HL-60 (cell line): Measurements from ENCODE around the gene RGS8.

Experiments
- GABPA ChIP-seq: IDR thresholded peaks from 2 replicates; pipeline ENCODE4 v1.6.1; 2012; ENCODE audit warnings: low read depth
- TF ChIP-seq, protein P1 (sequence below): IDR thresholded peaks from one replicate; pipeline ENCODE4 v1.5.1; 2011; ENCODE audit warnings: low read length, control low read depth, inconsistent platforms; ENCODE audit not compliant: insufficient read depth
- TF ChIP-seq, protein P2 (sequence below): IDR thresholded peaks from 2 replicates; pipeline ENCODE4 v1.6.1; 2012; ENCODE audit warnings: low read depth; ENCODE audit not compliant: insufficient replicate concordance

DNA sequence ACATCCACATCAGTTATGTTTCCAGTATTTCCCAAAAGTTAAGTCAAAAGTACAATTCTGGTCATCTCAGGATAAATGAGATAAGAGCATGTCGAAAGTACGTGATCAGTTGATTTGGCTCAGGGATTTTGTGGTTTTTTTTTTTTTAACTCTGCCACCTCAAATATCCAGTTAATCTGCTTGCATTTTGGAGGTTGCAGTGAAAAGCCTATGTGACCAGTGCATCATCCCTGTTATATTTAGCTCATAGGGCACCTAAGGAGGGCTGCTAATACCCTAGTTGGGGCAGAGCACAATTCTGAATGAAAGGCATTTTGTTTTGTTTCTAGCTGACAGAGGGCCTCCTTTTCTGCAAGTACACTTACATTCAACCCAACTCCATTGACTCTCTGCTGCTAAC is 48.5 kb downstream of the RGS8 start:
- TF ChIP-seq, protein P1, sequence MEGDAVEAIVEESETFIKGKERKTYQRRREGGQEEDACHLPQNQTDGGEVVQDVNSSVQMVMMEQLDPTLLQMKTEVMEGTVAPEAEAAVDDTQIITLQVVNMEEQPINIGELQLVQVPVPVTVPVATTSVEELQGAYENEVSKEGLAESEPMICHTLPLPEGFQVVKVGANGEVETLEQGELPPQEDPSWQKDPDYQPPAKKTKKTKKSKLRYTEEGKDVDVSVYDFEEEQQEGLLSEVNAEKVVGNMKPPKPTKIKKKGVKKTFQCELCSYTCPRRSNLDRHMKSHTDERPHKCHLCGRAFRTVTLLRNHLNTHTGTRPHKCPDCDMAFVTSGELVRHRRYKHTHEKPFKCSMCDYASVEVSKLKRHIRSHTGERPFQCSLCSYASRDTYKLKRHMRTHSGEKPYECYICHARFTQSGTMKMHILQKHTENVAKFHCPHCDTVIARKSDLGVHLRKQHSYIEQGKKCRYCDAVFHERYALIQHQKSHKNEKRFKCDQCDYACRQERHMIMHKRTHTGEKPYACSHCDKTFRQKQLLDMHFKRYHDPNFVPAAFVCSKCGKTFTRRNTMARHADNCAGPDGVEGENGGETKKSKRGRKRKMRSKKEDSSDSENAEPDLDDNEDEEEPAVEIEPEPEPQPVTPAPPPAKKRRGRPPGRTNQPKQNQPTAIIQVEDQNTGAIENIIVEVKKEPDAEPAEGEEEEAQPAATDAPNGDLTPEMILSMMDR = no peak
- TF ChIP-seq, protein P2, sequence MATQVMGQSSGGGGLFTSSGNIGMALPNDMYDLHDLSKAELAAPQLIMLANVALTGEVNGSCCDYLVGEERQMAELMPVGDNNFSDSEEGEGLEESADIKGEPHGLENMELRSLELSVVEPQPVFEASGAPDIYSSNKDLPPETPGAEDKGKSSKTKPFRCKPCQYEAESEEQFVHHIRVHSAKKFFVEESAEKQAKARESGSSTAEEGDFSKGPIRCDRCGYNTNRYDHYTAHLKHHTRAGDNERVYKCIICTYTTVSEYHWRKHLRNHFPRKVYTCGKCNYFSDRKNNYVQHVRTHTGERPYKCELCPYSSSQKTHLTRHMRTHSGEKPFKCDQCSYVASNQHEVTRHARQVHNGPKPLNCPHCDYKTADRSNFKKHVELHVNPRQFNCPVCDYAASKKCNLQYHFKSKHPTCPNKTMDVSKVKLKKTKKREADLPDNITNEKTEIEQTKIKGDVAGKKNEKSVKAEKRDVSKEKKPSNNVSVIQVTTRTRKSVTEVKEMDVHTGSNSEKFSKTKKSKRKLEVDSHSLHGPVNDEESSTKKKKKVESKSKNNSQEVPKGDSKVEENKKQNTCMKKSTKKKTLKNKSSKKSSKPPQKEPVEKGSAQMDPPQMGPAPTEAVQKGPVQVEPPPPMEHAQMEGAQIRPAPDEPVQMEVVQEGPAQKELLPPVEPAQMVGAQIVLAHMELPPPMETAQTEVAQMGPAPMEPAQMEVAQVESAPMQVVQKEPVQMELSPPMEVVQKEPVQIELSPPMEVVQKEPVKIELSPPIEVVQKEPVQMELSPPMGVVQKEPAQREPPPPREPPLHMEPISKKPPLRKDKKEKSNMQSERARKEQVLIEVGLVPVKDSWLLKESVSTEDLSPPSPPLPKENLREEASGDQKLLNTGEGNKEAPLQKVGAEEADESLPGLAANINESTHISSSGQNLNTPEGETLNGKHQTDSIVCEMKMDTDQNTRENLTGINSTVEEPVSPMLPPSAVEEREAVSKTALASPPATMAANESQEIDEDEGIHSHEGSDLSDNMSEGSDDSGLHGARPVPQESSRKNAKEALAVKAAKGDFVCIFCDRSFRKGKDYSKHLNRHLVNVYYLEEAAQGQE = no peak
- no peak for TF ChIP-seq GABPA
